Immature natural killer cell (primary cell): ENCODE results near the gene RALY. TPM values are rescaled to one million over a fixed set of nuclear protein-coding genes. Genes with fewer than 3 reads are reported as not detected.

Source experiments
- DNase-seq, 3 donors: peaks; one replicate each; pipeline ENCODE4 v3.0.0; 2022; ENCODE audit warnings: mixed read lengths in 1 of 3
- H3K27ac Mint-ChIP-seq, 6 donors: one replicate each; pipeline ENCODE4 v1.8.0; 2020; ENCODE audit warnings: mixed read lengths in 6 of 6, mild to moderate bottlenecking in 5 of 6, inconsistent platforms in 4 of 6, moderate library complexity in 3 of 6
- H3K27me3 Mint-ChIP-seq, 3 donors: one replicate each; pipeline ENCODE4 v1.8.0; 2020 to 2021; ENCODE audit warnings: low read depth in 3 of 3, mild to moderate bottlenecking in 3 of 3, mixed read lengths in 3 of 3, moderate library complexity in 3 of 3, inconsistent platforms in 1 of 3
- H3K36me3 Mint-ChIP-seq, 3 donors: one replicate each; pipeline ENCODE4 v1.8.0; 2020; ENCODE audit warnings: mixed read lengths in 3 of 3, inconsistent platforms in 2 of 3, mild to moderate bottlenecking in 2 of 3
- H3K4me1 Mint-ChIP-seq, 2 donors: one replicate each; pipeline ENCODE4 v1.8.0; 2020; ENCODE audit warnings: inconsistent platforms in 2 of 2, mild to moderate bottlenecking in 2 of 2, mixed read lengths in 2 of 2, moderate library complexity in 1 of 2
- H3K4me3 Mint-ChIP-seq, 5 donors: one replicate each; pipeline ENCODE4 v1.8.0; 2020; ENCODE audit warnings: mild to moderate bottlenecking in 5 of 5, mixed read lengths in 5 of 5, inconsistent platforms in 3 of 5, moderate library complexity in 3 of 5
- H3K9me3 Mint-ChIP-seq, 6 donors: one replicate each; pipeline ENCODE4 v1.8.0; 2020; ENCODE audit warnings: mild to moderate bottlenecking in 6 of 6, mixed read lengths in 6 of 6, inconsistent platforms in 4 of 6, moderate library complexity in 3 of 6
- polyA plus RNA-seq, 3 donors: library from polyadenylated mRNA; unstranded; fragments of 300-500 nt; fragmentation: Illumina TruSeq; gene quantifications; one replicate each; pipeline ENCODE4 v1.2.3, GENCODE V29; 2021

RALY gene
- polyA plus RNA-seq, 3 donors from 2014 or later, result 271 to 323 (median 273) TPM

GRCh38 chr20:33976959-33977358 lies 16.8 kb upstream of the RALY start:
- Mint-ChIP-seq H3K27ac (no peak overlapping the region), H3K9me3 (no peaks in the 10 kb centered on the region), H3K4me3 (no peak overlapping the region), H3K4me1 (no peaks in the 10 kb centered on the region), H3K36me3 (no peaks in the 10 kb centered on the region), H3K27me3 (peaks cover 2 to 8% (median 7%) of the 10 kb centered on the region in 3 donors)
- DNase-seq, result no peak

- H3K4me1 Mint-ChIP-seq, result no peaks in the 10 kb centered on the region
- H3K4me3 Mint-ChIP-seq, result no peak overlapping the region
- H3K36me3 Mint-ChIP-seq, result no peaks in the 10 kb centered on the region
- peaks cover 2 to 8% (median 7%) of the 10 kb centered on the region in 3 donors for H3K27me3 Mint-ChIP-seq
- no peaks in the 10 kb centered on the region for H3K9me3 Mint-ChIP-seq
- DNase-seq, result no peak
- H3K27ac Mint-ChIP-seq, result no peak overlapping the region
Measured at GRCh38 chr20:33977535-33977934, 16.2 kb upstream of the RALY start.

DNA sequence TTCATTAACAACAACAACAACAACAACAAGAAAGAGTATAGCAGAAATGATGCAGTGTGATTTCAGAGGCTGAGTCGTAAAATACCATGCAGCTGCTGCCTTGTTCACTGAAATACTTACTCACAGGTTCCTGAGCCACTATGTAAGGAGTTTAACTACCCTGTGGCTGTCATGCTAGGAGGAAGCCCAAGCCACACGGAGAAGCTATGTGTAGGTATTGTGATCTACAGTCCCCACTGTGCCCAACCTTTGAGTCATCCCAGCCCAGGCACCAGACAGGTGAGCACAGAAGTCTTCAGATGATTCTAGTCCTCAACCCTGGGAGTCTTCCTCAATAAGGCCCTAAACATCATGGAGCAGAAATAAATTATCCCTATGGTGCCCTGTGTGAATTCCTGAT lies 14.6 kb upstream of the RALY start:
- Mint-ChIP-seq H3K27me3 (peaks cover 2 to 8% (median 7%) of the 10 kb centered on the region in 3 donors), H3K36me3 (no peaks in the 10 kb centered on the region), H3K4me3 (no peak overlapping the region), H3K4me1 (no peaks in the 10 kb centered on the region), H3K27ac (no peak overlapping the region), H3K9me3 (no peaks in the 10 kb centered on the region)
- no peak for DNase-seq

- Mint-ChIP-seq H3K27me3 (peaks cover 2 to 8% (median 7%) of the 10 kb centered on the region in 3 donors), H3K9me3 (no peaks in the 10 kb centered on the region), H3K27ac (no peak overlapping the region), H3K4me3 (no peak overlapping the region), H3K36me3 (no peaks in the 10 kb centered on the region), H3K4me1 (no peaks in the 10 kb centered on the region)
- no peak for DNase-seq
Measured at GRCh38 chr20:33981347-33981746, 12.4 kb upstream of the RALY start.

DNA sequence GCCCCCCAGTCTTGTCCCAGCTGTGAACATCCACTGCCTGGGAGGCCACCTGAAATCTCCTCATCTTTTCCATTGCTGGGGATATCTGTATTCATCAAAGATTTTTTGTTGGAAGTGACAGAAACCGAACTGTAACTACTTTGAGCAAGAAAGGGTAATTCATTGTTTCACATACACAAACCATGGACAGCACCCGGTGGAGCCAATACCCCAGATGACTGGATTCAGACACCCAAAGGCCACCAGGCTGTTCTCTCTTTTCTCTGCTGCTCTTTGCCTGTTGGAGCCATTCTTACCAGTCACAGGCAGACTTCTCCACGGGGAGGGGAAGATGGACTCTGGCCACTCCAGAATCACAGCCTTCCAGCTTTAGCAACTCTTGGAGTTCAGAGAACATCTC lies 11.7 kb upstream of the RALY start:
- peaks cover 2 to 8% (median 5%) of the 10 kb centered on the region in 3 donors for H3K27me3 Mint-ChIP-seq
- DNase-seq, result no peak
- no peaks in the 10 kb centered on the region for H3K4me1 Mint-ChIP-seq
- H3K36me3 Mint-ChIP-seq, result no peaks in the 10 kb centered on the region
- H3K27ac Mint-ChIP-seq, result no peak overlapping the region
- no peak overlapping the region for H3K4me3 Mint-ChIP-seq
- no peaks in the 10 kb centered on the region for H3K9me3 Mint-ChIP-seq

- no peaks in the 10 kb centered on the region for H3K9me3 Mint-ChIP-seq
- H3K36me3 Mint-ChIP-seq, result peaks cover 0 to 2% (median 0%) of the 10 kb centered on the region in 3 donors
- H3K4me3 Mint-ChIP-seq, result no peak overlapping the region
- H3K4me1 Mint-ChIP-seq, result no peaks in the 10 kb centered on the region
- DNase-seq, result no peak
- no peak overlapping the region for H3K27ac Mint-ChIP-seq
- peaks cover 0 to 3% (median 2%) of the 10 kb centered on the region in 3 donors for H3K27me3 Mint-ChIP-seq
Measured at GRCh38 chr20:33983371-33983770, 10.3 kb upstream of the RALY start.

DNA sequence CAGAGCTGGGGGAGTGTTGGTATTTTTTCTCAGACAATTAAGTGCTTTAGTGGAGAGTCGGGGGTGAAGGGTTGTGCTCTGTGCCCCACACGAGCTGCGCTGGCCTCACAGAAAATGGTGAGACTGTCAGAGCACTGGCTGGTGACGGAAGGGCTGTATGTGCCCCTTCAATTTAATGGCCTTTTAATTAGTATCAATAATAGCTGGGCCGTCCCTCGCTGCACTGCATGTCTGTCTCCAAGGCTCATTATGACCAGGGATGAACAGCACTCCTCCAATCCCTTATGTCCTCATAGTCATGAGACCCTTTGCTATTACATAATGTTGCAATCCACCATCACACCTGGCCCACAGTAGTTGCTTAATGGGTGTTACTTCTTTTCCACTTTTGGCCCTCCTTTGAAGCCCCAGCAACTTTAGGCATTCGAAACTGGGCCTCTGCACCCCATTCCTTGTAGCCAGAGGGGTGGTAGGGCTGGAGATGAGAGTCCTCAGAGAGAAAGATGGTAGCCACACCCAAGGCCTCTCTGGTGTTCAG lies 9.5 kb upstream of the RALY start:
- no peaks in the 10 kb centered on the region for H3K4me1 Mint-ChIP-seq
- H3K27ac Mint-ChIP-seq, result no peak overlapping the region
- DNase-seq, result no peak
- peaks cover 0 to 3% (median under 1%) of the 10 kb centered on the region in 3 donors for H3K27me3 Mint-ChIP-seq
- H3K4me3 Mint-ChIP-seq, result no peak overlapping the region
- no peaks in the 10 kb centered on the region for H3K9me3 Mint-ChIP-seq
- peaks cover 0 to 5% (median 0%) of the 10 kb centered on the region in 3 donors for H3K36me3 Mint-ChIP-seq

DNA sequence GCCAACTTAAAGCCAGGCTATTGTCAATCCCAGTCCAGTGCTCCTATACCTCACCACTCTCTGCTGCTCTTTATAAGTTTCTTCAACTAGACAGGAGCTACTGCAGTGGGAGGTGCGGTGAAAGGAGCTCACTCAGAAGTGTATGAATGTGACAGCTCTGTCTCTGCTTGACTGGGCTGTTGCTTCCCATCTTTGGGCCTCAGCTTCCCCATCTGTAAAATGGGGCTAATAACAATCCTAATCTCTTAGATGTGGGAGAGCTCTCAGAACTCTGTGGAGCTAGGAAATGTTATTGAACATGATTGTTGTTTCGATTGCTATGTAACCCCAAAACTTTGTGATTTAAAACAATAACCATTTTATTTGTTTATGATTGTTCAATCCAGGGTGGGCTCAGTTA lies 8.4 kb upstream of the RALY start:
- H3K27me3 Mint-ChIP-seq, result peaks cover 0 to 3% (median 0%) of the 10 kb centered on the region in 3 donors
- peaks cover 0 to 5% (median 0%) of the 10 kb centered on the region in 3 donors for H3K36me3 Mint-ChIP-seq
- no peak for DNase-seq
- H3K4me3 Mint-ChIP-seq, result no peak overlapping the region
- no peaks in the 10 kb centered on the region for H3K9me3 Mint-ChIP-seq
- H3K27ac Mint-ChIP-seq, result no peak overlapping the region
- H3K4me1 Mint-ChIP-seq, result peaks cover 0 to 6% of the 10 kb centered on the region in 2 donors

DNA sequence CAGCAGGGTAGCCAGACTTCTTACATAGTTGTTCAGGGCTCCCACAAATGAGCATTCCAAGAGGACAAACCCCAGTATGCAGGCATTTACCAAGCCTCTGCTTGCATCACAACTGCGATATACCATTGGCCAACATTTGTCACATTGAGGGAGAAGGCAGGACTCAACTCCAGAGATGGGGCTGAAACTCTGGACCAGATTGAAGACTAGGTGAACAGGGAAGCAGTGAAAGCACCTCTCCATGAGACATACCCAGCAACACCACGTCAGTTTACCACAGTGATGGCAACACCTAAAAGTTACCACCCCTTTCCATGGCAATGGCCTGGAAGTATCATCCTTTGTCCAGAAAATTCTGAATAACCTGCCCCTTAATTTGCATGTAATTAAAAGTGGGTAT lies 7.9 kb upstream of the RALY start:
- Mint-ChIP-seq H3K4me1 (peaks cover 0 to 6% of the 10 kb centered on the region in 2 donors), H3K4me3 (no peak overlapping the region), H3K9me3 (no peaks in the 10 kb centered on the region), H3K36me3 (peaks cover 0 to 5% (median 0%) of the 10 kb centered on the region in 3 donors), H3K27ac (no peak overlapping the region), H3K27me3 (peaks cover 0 to 3% (median 0%) of the 10 kb centered on the region in 3 donors)
- no peak for DNase-seq

DNA sequence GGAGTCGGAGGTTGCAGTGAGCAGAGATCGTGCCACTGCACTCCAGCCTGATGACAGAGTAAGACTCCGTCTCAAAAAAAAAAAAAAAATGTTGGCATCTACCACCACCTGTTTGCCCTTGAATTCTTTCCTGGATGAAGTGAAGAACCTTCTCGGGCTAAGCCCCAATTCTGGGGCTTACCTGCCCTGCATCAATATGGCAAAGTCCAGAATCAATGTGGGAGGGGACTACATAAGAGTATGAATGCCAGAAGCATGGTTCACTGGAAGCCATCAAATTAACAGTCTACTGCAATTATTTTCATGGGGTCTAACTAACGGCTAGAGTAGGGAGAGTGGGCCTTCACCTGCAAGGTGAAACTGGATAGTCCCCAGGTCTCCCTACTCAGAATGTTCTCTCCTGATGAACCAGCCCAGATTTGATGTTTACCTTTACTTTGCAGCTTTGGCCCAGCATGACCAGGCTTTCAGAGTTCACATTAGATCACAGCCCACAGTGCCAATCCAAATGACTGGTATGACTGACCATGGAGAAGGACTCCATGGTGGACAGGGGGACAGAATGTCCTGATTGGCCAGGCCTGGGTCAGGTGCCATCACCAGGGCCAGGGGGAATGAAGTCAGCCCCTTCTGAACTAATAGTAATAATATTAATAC lies 7.0 kb upstream of the RALY start:
- H3K27me3 Mint-ChIP-seq, result peaks cover 0 to under 1% (median 0%) of the 10 kb centered on the region in 3 donors
- no peak overlapping the region for H3K27ac Mint-ChIP-seq
- H3K36me3 Mint-ChIP-seq, result peaks cover 0 to 5% (median 0%) of the 10 kb centered on the region in 3 donors
- no peak for DNase-seq
- no peaks in the 10 kb centered on the region for H3K9me3 Mint-ChIP-seq
- no peak overlapping the region for H3K4me3 Mint-ChIP-seq
- peaks cover 4 to 13% of the 10 kb centered on the region in 2 donors for H3K4me1 Mint-ChIP-seq

DNA sequence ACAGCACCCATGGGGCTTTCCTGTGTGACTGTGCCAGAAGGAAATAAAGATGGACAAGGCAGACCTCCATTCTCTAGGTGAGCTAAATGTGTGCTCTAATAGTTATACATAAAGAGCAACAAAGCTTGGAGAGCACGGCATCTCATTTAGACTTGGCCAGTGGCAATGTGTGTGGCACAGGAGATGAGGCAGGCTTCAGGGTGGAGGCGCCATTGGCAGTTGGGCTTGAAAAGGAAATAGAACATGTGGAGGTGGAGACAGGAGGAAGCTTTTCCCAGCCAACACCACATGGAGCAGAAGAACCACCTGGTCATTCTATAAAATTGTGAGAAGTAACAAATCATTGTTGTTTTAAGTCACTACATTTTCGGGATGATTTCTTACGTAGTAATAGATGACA lies 3.6 kb upstream of the RALY start:
- Mint-ChIP-seq H3K27ac (peak overlapping the region in 1 of 6 donors; percentile 20), H3K4me3 (peak overlapping the region in 2 of 5 donors; percentile 1 to 38), H3K9me3 (no peaks in the 10 kb centered on the region), H3K27me3 (peaks cover 2 to 16% (median 9%) of the 10 kb centered on the region in 3 donors), H3K4me1 (peaks cover 23 to 35% of the 10 kb centered on the region in 2 donors), H3K36me3 (peaks cover 0 to 5% (median 0%) of the 10 kb centered on the region in 3 donors)
- no peak for DNase-seq

DNA sequence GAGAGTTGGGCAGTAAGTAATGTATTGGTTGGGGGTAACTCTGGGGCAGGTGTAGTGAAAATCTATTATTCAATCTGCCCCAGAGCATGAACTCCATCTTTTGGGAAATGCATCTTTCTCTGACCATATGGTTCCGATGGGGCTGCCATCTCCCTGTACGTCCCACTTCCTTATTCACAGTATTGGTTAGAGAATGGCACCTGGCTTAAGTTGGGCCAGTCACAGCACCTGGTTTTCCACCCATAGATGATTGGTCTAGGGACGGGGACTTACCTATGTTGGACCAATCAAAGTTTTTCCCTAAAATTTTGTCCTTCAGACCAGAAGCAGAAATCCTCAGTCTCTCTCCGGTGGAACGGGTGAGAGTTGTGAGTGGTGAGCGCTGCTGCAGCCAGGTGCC lies 2.2 kb upstream of the RALY start:
- no peak for DNase-seq
- H3K27ac Mint-ChIP-seq, result peak overlapping the region in 4 of 6 donors; percentile 45 to 97 (median 64)
- H3K9me3 Mint-ChIP-seq, result no peaks in the 10 kb centered on the region
- H3K4me1 Mint-ChIP-seq, result peaks cover 34 to 49% of the 10 kb centered on the region in 2 donors
- peaks cover 0 to 5% (median 0%) of the 10 kb centered on the region in 3 donors for H3K36me3 Mint-ChIP-seq
- H3K4me3 Mint-ChIP-seq, result peak overlapping the region; percentile 96 to 99 (median 98)
- H3K27me3 Mint-ChIP-seq, result peaks cover 2 to 16% (median 9%) of the 10 kb centered on the region in 3 donors

DNA sequence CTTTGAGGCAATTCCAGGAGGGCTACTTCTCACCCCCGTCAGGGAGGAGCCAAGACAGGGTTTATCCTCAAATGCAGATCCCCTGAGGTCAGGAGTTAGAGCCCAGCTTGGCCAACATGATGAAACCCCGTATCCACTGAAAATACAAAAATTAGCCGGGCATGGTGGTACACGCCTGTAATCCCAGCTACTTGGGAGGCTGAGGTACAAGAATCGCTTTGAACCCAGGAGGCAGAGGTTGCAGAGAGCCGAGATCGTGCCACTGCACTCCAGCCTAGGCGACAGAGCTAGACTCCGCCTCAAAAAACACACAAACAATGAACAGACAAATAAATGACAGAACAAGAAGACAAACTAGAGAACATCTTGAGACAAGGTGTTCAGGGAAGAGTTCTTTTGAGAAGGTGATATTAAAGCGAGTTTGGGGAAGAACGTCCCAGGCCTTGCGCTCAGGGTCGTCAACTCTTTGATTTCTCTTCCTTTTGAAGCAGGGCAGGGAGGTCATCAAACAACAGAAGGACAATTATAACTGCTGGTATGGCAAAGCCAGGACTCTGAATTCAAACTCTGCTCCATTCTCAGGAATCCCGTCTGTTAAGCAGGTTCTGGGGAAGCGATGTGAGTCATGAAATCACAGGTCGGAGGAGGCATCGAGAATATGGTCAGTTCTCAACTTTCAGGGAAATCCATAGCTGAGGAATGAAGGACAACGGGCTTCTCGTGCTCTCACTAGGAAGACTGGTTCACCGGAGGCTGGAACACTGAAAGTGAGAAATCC lies 1.4 kb upstream of the RALY start:
- Mint-ChIP-seq H3K27ac (peak overlapping the region; percentile 95 to 99 (median 98)), H3K4me3 (peak overlapping the region; percentile 96 to 99 (median 98)), H3K36me3 (peaks cover 0 to 5% (median 0%) of the 10 kb centered on the region in 3 donors), H3K9me3 (no peaks in the 10 kb centered on the region), H3K27me3 (peaks cover 2 to 16% (median 9%) of the 10 kb centered on the region in 3 donors), H3K4me1 (peaks cover 43 to 57% of the 10 kb centered on the region in 2 donors)
- no peak for DNase-seq
